HG02642 (cell line): ENCODE data around the gene ABHD17C.

ENCODE experiments used
- ATAC-seq: cut with Tn5 transposase; IDR thresholded peaks from one replicate; pipeline ENCODE4 v1.9.1; 2021; ENCODE audit warnings: mild to moderate bottlenecking; ENCODE audit not compliant: unreplicated experiment, poor library complexity

ABHD17C gene

DNA sequence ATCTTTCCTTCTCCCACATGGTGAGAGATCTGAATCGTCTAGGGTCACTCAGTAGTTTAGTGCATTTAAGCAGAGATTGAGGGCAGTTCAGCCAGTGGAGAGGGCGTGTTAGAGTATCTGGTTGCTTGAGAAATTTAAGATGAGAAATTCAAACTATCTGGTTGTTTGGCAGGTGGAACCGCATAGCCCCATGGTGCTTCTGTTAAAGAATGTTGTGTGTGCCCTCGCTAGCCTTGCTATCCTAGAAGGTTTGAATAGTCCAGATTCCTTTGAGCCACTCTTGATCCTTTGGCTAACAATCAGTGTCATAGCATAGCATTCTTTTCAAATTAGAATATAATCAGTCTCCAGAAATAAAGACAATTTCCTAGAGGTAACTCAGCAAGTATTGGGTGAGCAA is 32.1 kb downstream of the ABHD17C start:
- no peak for ATAC-seq

DNA sequence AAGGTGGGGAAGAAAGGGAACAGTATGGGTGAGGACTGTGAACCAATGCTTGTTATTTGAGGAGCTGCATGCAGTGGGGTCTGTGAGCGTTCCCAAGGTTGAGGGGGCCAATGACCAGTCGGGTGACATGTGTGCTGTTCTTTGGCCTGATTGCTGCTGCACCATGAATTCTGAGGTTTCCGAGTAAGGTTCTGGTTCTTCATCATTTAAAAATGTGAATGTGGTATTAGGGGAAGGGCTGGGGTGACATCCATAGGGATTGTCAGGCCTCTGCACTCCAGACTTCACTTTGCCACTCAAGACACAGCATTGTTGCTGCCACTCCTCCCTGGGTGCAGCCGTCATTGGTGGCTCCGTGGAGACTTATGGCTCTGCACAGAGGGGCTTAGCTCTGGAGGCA is 32.5 kb downstream of the ABHD17C start:
- no peak for ATAC-seq

DNA sequence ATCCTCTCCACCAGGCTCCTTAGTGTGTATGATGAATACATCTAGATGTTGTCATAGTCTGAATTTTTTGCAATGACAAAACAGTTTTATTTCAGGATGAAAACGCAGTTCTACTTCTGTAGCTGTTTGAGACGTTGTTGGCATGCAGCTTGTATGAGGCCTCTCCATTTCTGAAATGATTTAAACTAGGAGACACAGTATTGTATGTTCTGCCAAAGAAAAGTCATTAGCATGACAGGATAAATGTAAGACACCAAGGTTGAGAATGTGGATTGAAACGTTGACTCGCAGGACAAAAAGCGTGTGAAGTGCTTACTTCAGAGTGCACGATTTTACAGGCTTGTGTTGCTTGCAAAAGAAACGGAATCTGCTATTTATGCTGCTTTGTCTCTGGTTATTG is 35.3 kb downstream of the ABHD17C start:
- no peak for ATAC-seq

DNA sequence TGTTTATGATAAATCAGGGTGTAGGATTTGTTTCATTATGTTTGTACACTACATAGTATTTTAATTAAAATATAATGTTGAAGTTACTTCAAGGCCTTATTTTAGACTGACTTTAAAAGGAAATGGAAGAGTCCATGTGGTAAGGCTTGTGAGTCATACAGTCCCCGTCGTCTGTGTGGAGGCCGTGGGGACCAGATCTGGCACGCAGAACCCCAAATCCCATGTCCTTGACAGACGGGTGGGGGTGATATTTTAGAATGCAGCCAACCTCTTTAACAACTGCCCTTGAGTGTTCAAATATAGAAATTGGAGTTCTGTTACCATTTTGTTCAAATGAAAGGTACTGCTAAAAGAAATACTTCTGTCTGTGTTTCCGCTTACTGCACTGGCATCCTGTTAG is 35.8 kb downstream of the ABHD17C start:
- ATAC-seq = no peak

DNA sequence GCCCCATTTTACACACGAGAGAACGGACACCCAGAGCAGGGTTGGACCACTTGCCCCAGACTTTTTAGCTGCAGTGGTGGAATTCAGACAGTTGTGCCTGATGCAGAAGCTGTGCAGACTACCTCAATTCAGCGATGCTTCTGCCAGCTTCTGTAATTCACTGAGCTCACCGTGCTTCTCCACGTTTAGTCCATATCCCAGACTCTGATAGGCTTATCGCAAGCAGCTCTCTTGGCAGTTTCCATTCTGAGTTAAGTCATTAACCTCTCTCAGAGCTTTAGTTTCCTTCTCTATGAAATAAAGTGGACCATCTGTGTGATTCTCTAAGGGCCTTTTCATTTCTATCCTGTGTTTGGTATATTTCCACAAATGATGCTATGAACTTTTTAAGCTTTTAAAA is 37.1 kb downstream of the ABHD17C start:
- no peak for ATAC-seq

DNA sequence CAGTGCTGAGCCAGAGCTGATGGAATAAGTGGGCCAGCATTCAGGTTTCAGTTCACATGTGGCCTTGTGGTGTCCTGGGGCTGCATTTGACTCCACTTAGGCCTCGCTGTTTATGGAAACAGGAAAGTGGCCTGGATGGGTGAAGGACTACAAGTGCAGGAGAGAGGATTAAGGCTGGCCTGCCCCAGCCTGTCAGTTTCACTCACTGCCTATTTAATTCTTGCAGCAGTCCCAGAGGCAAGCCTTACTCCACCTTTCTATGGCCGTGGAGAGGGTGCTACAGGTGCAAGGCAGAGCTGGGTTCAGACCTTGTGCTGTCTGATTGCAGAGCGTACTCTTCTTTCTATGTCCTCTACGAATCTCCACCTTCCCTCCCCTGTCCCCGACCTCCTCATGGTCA is 37.7 kb downstream of the ABHD17C start:
- ATAC-seq = no peak

DNA sequence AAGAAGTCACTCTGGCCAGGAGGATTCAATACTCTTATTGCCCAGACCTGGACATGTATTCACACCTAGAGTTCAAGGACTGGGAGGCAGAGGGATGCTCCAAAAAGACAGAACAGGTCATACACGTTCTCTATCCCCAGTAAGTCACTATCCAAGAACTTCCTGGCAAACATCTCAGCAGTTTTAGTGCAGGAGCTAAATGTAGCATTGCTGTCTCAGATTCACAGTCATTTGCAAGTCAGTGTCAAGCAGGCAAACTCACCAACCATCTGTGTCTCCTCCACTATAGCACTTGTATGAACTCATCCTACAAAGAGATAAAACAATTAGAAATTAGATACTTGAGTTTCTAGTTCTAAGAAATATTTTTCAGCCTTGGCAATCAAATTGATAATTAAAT is 38.4 kb downstream of the ABHD17C start:
- ATAC-seq = no peak

DNA sequence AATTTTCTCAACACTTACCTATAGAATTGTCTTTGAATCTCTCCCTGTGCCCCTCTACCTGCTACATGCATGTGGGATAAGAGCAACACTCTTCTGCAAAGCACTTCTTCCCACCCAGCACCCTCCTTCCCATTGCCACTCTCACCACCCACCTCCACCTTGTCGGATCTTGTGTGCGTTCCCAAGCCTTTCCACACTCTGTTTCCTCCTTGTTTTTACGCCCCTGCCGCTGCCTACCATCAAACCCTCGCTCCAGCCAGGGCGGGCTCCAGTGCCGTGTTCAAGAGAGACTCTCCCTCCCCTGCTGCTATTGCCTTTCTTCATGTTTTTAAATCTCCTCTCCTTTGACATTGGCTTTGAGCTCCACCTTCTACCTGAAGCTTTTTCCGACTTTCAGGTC is 40.2 kb downstream of the ABHD17C start:
- no peak for ATAC-seq

DNA sequence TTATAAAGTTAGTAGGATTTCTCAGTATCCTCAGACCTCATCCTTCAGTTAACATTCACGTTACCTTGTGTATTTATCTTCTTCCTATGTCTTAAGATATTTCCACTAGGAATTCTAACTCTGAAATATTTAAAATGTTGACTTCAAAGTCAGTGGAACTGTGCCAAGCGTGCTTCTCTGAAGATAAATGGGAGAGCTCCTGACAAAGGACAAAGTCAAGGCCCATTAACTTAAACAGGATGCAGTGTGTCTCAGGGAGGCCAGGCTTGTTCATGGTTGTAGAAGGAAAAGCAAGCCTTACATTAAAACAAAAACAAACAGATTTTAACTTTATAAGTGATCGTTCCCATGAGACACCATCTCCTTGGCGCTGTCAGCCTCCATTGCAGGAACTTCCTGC is 41.5 kb downstream of the ABHD17C start:
- ATAC-seq = no peak

DNA sequence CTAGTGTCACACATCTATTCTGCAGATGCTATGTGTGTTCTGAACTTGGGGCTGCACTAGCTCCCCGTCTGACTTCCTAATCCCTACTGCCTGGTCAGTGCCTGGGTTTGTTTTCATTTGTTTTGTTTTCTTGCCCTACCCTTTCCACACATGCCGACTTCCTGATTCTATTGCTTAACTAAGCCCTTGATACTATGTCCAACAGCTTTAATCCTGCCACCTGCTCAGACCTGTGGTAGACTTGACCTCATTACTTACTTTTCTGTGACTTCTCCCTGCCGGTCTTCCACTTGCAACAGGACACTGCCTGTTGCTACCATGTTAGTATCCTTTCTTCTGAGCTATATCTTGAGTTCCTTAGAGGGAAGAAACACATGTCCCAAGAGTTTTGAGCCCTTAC is 44.8 kb downstream of the ABHD17C start:
- ATAC-seq = no peak

DNA sequence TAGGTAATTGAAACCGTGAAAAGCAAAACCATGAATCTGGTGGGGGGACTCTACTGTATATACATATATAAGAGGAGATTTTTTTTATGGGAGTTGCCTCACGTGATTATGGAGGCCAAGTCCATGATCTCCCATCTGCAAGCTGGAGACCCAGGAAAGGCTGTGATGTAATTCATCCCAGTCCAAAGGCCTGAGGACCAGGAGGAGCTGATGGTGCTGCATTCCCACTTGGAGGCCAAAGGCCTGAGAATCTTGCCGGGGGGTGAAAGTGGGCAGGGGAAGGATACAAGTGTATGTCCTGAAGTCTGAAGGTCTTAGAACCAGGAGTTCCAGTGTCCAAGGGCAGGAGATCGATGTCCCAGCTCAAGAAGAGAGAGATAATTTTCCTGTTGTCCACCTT is 47.0 kb downstream of the ABHD17C start:
- no peak for ATAC-seq

DNA sequence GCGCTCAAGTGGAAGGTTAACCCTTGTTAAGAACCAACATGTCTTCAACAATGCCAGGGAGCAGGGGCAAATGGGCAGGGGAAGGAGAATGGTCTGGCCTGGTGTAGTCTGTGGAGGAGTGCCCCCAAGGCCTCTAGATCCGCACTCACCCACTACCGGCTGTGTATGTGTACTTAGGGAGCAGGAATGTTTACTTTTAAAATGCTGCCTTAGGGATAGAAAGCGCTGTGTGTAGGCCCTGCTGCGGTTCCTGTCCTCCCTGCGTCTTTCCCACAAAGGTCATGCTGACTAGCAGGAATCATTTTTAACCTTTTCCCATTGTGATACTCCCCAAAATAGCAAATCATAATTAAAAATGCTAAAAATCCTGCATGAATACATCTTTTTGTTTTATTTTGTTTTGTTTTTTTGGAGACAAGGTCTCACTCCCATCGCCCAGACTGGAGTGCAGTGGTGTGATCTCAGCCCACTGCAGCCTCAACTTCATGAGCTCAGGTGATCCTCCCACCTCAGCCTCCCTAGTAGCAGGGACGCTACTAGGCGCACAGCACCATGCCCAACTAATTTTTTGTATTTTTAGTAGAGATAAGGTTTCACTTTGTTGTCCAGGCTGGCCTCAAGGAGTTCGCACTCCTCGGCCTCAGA is 48.2 kb downstream of the ABHD17C start:
- no peak for ATAC-seq

DNA sequence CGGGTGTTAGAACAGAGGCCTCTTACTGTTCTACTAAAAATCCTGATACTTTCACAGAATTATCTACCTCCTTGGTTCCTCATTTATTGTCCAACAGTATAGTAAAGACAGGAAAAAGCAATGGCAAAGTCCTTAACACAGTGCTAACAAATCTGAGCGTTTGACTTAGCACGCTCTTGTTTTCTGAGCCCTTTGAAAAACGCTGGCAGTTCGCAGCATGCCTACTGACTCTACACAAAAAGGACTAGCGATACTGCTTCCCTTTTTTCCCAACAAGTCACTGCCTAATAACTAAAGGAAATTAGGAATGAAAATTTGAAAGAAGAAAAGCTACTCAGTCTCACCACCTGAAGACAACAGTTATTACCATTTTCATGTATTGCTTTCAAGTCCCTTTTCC is 49.3 kb downstream of the ABHD17C start:
- no peak for ATAC-seq

DNA sequence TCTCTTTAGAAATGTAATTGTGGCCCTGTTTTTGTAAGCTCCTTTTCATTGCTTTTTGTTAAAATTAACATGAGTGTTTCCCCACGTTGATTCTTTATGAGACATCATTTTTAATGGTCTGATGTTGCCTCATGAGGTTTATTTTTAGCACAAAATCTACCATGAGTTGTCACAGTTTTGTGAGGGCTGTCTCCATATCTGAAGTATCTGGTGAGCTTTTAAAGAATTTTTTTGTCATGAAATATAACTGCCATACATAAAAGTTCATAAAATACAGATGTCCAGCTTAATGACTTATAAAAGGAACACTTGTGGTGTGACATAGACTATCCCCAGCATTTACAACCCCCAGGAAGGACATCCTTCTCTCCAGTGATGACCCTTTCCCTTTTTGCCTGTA is 49.7 kb downstream of the ABHD17C start:
- no peak for ATAC-seq

DNA sequence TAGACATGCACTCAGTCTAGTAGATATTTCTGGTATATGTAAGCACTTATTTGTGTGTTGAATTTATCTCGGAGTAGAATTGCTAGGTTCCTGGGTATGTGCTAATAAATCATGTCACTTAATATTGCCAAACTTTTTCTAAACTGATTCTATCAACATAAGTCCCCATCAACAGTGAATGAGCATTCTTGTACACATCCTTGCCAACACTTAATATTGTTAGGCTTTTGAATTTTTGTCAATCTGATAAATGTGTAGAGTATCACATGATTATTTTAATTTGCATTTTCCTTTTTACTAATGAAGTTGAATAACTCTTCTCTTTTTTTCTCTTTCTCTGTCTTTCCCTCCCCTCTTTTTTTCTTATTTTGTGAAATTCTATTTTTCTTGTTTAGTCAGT is 50.8 kb downstream of the ABHD17C start:
- no peak for ATAC-seq

DNA sequence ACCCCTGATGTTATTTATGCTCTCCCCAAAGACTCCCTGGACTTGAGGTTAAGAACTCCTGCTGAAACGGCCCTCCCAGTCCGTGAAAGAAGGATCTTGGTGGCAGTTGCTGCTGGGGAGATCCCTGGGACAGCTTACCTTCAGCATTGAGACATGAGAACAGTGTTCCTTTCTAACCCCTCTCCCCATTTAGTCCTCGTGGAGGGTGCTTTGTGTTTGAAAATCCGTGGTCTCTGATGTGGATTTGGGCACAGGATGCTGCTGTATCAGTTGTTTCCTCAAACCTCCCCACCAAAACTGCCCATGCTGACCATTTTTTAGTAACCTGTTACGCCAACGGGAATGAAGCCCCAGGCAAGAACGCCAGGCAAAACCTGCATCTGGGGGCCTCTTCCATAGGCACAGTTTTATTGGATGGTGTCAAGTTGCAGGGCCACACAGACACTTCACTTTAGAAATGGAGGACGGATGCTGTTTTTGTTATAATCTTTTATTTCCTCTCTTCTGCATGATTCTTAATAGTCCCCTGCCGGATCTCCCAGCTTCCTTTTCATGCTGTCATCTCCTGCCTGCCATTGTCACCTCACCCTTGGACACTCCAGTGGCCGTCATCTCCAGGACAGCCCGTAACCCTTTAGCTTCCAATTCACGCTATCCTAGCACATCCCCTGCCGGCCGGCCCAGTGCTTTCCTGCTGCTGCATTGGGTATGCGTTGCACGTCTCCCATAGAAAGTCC is 52.4 kb downstream of the ABHD17C start:
- ATAC-seq = no peak

DNA sequence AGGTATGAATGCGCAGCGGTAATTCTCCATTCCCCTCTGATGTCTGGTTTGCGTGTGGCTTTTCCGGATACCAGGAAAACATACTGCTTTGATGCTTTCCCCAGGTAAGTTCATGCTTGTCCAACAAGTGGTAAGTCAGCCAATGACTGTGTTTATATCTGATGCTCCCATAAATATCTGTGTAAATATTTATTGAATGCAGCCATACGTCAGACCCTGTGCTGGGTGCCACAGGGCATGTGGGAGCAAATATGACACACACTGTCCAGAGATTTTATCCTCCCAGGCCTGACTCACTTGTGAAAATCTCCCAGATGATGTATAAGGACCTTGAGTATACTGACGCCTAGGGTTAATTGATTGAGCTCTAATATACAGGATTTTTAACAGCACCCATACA is 54.5 kb downstream of the ABHD17C start:
- no peak for ATAC-seq

DNA sequence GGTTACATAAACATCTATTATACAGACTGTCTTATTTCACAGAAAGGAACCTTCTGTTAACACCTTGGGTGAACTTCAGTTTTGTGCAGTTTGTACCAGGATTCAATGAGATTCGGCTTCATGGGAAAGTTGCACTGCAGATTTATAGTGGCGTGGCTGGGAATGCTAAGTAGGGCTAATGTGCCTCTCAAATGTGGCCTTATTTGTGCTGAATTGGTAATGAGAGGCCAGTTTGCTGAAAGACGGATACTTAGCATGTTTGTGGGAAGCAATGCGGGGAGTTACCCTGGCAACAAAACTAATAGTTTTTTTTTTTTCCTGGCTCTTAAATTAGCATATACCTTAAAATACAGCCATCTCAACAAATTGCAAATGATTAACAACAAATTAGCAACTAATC is 55.5 kb downstream of the ABHD17C start:
- ATAC-seq = no peak

DNA sequence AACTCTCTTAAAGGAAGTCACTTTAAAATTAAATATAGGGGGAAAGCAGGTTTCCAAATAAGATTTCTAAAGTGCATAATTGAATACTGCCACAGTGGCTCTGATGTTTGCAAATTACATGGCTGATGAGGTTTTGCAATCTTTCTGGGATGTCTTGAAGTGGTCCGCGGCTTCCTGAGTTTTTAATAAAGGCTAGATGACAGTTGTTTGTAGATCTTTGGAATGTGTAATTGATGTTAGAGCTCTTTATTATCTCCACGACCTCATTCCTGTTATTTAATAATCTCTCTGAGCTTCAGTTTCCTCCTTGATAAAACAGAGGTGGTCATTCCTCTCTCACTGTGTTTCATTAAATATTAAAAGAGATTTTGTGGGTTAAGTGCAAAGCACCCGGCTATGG is 57.1 kb downstream of the ABHD17C start:
- ATAC-seq = no peak

DNA sequence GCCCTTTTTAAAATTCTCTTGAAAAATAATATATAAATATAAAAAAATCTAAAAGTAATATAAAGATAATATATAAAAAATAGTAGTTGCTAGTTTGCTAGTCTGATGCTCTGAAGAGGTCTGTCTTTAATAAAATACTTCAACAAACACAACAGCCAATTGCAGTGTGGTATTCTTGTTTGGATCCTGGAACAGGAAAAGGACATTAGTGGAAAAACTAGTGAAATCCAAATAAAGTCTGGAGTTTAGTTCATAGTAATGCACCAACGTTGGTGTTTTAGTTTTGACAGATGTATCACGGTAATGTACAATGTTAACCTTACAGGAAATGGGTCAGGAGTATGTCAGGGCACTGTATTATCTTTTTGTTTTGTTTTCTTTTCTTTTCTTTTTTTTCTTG is 58.1 kb downstream of the ABHD17C start:
- no peak for ATAC-seq

DNA sequence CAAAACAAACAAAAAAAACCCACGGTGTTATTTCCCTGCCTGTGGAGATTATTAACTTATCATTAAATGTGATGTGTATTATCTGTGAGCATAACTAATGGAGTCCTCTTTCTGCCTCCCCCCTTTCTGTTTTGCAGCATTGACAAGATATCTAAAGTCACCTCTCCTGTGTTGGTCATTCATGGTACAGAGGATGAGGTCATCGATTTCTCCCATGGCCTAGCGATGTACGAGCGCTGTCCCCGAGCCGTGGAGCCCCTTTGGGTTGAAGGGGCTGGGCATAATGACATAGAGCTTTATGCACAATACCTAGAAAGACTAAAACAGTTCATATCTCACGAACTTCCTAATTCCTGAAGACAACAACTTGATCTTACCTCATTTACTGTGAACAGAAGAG is 58.9 kb downstream of the ABHD17C start:
- ATAC-seq = no peak

DNA sequence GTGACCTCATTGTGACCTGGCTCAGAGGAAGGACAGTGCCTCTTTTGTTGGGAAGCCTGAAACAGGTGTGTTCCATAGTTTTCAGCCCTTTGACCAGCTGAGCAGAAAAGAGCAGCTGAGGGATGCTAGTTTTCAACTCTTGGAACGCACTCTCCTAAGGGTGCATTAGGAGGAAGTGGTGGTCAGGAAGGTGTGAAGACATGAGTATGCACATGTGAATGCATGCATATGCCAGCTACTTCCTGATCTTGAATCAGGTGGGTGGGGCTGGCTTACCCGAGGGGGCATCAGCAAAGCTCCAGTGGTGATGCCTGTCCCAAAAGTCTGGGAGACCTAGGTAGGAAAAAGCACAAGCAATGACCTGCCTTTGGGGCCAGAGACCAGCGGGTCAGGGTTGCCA is 60.8 kb downstream of the ABHD17C start:
- no peak for ATAC-seq
